C4-2B (cell line): ENCODE measurements around the gene AK3.
A peak's percentile ranks its signal among the peaks of the same experiment; 100 is the strongest.
"Not testable (repeated sequence)": the region's sequence is repeated elsewhere in the genome, so short reads cannot be mapped to it uniquely, and the experiment has no call there.

ENCODE experiments used
- H3K27ac ChIP-seq: fragments of 450-650 bp; 2 replicates; pipeline ENCODE4 v1.5.1; 2017
- CTCF ChIP-seq: fragments of 450-650 bp; conservative IDR thresholded peaks from 2 replicates; pipeline ENCODE4 v1.5.1; 2017; ENCODE audit warnings: mild to moderate bottlenecking
- ZFX ChIP-seq: fragments of 450-650 bp; IDR thresholded peaks from 2 replicates; pipeline ENCODE4 v1.6.1; 2017

The AK3 gene

DNA sequence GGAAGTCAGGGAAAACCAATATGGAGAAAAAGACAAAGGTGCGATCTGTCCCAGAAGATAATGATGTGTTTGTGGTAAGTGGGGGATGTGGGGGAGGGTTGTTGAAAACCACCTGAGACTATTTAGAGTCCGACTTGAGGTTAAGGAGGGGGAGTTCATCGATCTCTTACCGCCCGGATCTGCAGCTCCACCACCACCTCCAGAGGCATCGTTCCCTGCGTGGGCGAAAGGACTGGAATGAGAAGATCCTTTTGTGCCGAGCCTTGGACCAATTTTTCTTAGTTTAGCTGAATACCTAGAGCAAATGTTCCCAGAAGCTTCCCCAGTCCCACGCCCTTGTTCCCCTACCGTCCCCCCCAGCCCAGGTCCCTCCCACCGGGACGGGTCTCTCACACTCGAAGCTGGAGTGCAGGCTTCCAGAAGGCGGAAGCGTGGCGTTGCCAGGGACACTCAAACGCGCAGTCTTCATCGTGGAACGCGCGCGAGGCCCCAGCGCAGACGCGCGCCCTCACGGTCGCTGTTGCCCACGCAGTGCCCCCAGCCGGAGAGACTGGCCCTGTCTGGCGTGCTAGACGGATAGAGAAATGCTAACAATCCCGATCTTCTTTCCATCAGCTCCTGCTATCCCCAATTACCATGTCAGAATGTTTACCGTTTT, 74.8 kb downstream of the AK3 start, which contains the start of gene SPATA6L:
SPATA6L (minus strand) TSS at position 439 of the 658 bp plus-strand sequence; CDS start at position 209, 230 bp downstream.
- TF ChIP-seq ZFX (no peak), CTCF (no peak)
- H3K27ac ChIP-seq, result no peak within 1 kb of the TSS

DNA sequence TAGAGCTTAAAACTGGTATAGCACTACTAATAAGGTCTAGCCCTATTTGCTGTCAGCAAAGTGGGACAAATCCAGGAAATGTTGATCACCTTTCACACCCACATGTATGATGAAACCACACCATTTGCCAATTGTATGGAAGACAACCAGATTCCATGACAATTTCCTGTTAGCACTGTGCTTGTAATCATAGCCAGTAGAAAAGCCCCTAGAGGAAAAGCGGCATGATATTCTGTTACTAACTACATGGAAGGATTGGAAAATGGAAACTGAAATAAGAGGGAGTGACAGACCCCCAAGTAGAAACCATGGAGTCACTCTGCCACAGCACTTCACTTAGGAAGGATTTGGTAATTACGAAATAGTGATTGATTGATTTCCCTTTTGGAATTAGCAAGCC, 75.6 kb downstream of the AK3 start:
- TF ChIP-seq CTCF (no peak), ZFX (no peak)
- H3K27ac ChIP-seq, result no peak overlapping the region

GRCh38 chr9:4663956-4664355, 77.0 kb downstream of the AK3 start:
- TF ChIP-seq ZFX, result no peak
- H3K27ac ChIP-seq, result no peak overlapping the region

- H3K27ac ChIP-seq, result peak overlapping the region; percentile 96
- TF ChIP-seq CTCF, result no peak
- 0 out of 2 replicates have a peak, but pooled peaks have one; percentile 5 for TF ChIP-seq ZFX
Measured at GRCh38 chr9:4662989-4663792, 77.8 kb downstream of the AK3 start.

- peak within 1 kb of the TSS; percentile 96 for H3K27ac ChIP-seq
- TF ChIP-seq ZFX, result peak; percentile 65
- peak; percentile 74 for TF ChIP-seq CTCF
Measured at GRCh38 chr9:4662108-4662988, 78.7 kb downstream of the AK3 start, which contains the start of gene PLPP6. TSS of gene PLPP6 (plus strand) at chr9:4662294. CDS start at chr9:4662376, 82 bp downstream.

GRCh38 chr9:4661611-4662010, 79.4 kb downstream of the AK3 start:
- no peak for TF ChIP-seq ZFX
- TF ChIP-seq CTCF, result no peak
- H3K27ac ChIP-seq, result peak overlapping the region; percentile 96

GRCh38 chr9:4661165-4661564, 79.8 kb downstream of the AK3 start:
- no peak overlapping the region for H3K27ac ChIP-seq
- TF ChIP-seq CTCF, result no peak
- no peak for TF ChIP-seq ZFX

DNA sequence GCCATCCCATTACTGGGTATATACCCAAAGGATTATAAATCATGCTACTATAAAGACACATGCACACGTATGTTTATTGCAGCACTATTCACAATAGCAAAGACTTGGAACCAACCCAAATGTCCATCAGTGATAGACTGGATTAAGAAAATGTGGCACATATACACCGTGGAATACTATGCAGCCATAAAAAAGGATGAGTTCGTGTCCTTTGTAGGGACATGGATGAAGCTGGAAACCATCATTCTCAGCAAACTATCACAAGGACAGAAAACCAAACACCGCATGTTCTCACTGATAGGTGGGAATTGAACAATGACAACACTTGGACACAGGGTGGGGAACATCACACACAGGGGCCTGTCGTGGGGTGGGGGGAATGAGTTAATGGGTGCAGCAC, 80.3 kb downstream of the AK3 start:
- H3K27ac ChIP-seq, result not testable (repeated sequence)
